Stimulated activated CD4-positive, alpha-beta T cell treated with anti-CD3 and anti-CD28 coated beads, Interleukin-4, amount 100 ng/mL, for 4 hours (primary cell): ENCODE measurements around the gene WDR70.
A peak's percentile ranks its signal among the peaks of the same experiment; 100 is the strongest.
"Not testable (repeated sequence)": the region's sequence is repeated elsewhere in the genome, so short reads cannot be mapped to it uniquely, and the experiment has no call there.

Source experiments
- DNase-seq, 2 experiments: peaks; one replicate each; pipeline ENCODE4 v3.0.0-alpha.2; 2020

Gene WDR70

DNA sequence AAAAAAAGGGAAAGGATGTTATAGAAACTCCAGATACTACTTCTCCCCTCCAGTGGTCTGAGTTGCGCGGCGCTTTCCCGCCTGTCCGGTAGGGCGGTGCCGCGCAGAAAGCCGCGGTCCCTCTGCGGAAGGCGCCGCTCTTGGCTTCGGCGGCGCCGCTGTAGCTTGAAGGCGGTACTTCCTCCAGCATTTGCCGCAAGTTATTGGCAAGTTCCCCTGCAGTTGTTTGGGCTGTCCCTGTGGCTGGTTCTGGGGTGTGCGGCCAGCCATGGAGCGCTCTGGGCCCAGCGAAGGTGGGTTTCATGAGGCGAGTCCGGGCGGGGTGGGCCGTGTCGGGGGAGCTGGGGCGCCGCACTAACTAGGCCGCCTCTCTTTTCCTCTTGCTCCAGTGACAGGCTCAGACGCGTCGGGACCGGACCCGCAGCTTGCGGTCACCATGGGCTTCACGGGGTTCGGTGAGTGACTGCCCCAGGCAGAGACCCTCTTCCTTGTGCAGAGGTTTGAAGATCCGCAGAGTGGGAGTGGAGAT is at the start of gene WDR70:
TSS of gene WDR70 (plus strand) at position 219 of the 529 bp plus-strand sequence. CDS start at position 269, 50 bp downstream.
- DNase-seq, result peak; percentile 75 to 77

DNA sequence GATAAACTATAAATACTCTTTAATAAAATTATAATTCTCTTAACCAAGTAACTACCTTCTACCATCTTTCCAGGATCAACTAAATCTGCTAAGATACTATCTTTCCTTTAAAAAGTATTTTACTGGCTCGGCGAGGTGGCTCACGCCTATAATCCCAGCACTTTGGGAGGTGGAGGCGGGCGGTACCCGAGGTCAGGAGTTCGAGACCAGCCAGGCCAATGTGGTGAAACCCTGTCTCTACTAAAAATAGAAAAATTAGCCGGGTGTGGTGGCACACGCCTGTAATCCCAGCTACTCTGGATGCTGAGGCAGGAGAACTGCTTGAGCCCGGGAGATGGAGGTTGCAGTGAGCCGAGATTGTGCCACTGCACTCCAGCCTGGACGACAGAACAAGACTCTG is 44.4 kb upstream of the WDR70 start:
- DNase-seq, result not testable (repeated sequence)

- not testable (repeated sequence) for DNase-seq
Observed at GRCh38 chr5:37342741-37343140, 36.4 kb upstream of the WDR70 start.

DNA sequence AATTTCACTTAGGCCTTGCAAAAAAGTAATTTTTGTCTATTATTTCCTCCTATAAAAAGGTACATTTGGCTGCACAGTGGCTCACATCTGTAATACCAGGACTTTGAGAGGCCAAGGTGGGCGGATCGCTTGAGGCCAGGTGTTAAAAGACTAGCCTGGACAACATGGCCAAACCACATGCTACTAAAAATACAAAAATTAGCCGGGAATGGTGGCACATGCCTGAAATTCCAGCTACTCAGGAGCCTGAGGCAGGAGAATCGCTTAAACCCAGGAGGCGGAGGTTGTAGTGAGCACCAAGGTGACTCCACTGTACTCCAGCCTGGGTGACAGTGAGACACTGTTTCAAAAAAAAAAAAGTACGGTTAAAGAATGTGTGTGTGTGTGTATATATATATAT is 24.0 kb upstream of the WDR70 start:
- no peak for DNase-seq

GRCh38 chr5:37370550-37370863 is 8.6 kb upstream of the WDR70 start:
- no peak for DNase-seq

- DNase-seq, result peak; percentile 83 to 90
Observed at GRCh38 chr5:37370864-37371726, 8.0 kb upstream of the WDR70 start, which contains the start of gene NUP155. TSS of gene NUP155 (minus strand) at chr5:37371106. CDS start at chr5:37370977, 129 bp downstream.

GRCh38 chr5:37375091-37375490 is 4.0 kb upstream of the WDR70 start:
- no peak for DNase-seq

- not testable (repeated sequence) for DNase-seq
Observed at GRCh38 chr5:37378066-37378465, 1.1 kb upstream of the WDR70 start.

DNA sequence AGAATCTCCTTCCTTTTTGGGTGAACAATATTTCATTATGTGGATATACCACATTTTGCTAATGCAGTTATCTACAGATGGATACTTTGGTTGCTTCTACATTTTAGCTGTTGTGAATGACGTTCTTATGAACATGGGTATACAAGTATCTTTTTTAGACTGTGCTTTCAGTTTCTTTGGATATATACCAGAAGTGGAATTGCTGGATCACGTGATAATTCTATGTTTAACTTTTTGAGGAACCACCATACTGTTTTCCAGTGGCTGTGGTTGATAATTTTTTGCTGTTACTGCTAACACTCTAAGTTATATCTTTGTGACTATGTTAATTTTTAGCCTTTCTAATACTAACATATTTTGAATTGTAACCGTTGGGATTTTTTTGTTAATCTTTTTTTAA is 12.5 kb downstream of the WDR70 start:
- DNase-seq, result no peak

DNA sequence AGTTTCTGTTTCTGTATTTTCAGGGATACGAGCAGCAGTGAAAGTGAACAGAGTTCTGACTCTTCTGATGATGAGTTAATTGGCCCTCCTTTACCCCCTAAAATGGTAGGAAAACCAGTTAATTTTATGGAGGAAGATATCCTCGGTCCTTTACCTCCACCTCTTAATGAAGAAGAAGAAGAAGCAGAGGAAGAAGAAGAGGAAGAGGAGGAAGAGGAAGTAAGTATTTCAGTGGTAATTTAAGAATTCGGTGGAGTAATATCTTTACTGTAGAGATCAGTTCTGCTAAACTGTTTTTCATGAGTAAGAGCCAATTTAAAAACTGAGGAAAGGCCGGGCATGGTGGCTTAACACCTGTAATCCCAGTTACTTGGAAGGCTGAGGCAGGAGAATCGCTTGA is 17.2 kb downstream of the WDR70 start:
- DNase-seq, result no peak

DNA sequence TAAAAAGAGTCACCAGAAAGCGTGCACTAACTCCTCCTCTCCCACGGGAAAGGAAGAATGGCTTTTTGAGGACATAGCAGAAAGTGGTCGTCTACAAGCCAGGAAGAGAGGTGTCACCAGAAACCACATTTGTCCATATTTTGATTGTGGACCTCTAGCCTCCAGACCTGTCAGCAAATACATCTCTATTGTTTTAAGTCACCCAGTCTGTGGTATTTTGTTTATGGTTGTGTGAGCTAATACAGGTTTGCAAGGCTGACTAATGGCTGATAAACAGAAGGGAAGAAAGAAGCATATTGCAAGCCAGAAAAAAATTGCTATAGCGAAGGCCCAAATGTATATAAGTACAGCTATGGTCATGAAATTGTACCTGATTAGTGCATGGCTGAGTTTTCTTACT is 21.4 kb downstream of the WDR70 start:
- no peak for DNase-seq

- DNase-seq, result no peak
Observed at GRCh38 chr5:37412515-37412914, 33.4 kb downstream of the WDR70 start.

DNA sequence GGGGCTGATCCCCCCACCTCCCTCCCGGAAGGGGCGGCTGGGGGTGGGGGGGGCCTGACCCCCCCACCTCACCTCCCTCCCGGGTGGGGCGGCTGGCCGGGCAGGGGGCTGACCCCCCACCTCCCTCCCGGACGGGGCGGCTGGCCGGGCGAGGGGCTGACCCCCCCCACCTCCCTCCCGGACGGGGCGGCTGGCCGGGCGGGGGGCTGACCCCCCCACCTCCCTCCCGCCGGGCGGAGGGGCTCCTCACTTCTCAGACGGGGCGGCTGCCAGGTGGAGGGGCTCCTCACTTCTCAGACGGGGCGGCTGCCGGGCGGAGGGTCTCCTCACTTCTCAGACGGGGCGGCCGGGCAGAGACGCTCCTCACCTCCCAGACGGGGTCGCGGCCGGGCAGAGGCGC is 36.3 kb downstream of the WDR70 start:
- not testable (repeated sequence) for DNase-seq

GRCh38 chr5:37417347-37417746 is 38.2 kb downstream of the WDR70 start:
- no peak for DNase-seq

- DNase-seq, result no peak
Observed at GRCh38 chr5:37424441-37424840, 45.3 kb downstream of the WDR70 start.

DNA sequence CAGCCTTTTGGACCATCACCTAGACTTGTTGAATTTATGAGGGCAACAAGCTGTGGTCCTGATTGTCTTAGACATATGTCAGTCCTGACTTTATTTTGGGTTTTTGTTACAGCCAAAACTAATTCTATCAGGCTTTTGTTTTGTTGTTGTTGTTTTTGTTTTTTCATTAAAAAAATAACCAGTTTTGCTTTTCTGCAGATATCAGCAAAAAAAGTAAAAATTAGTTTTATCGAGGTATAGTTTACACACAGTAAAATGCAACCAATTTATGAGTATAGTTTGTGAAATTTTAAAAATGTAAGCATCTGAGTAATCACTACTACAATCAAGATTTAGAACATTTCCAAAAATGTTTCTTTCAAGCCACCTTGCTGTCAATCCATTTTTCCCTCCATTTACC is 48.9 kb downstream of the WDR70 start:
- DNase-seq, result no peak

DNA sequence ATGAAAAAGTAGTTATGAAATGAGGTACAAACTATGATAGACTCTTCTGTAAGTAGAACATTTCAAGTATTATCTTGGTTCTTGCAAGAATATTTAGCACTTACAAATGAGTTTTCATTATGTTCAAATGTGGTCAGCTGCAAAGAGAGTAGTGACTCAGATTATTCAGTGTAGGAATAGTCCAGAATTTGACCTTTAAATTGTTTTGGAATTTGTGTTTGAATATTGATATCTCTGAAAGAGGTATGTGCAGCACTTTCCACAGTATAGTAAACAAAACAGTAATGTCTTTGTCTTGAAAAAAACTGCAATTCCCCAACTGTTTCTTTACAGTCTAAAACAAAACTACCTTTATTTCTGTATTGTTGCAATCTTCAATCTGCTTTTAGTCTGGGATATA is 56.1 kb downstream of the WDR70 start:
- no peak for DNase-seq

DNA sequence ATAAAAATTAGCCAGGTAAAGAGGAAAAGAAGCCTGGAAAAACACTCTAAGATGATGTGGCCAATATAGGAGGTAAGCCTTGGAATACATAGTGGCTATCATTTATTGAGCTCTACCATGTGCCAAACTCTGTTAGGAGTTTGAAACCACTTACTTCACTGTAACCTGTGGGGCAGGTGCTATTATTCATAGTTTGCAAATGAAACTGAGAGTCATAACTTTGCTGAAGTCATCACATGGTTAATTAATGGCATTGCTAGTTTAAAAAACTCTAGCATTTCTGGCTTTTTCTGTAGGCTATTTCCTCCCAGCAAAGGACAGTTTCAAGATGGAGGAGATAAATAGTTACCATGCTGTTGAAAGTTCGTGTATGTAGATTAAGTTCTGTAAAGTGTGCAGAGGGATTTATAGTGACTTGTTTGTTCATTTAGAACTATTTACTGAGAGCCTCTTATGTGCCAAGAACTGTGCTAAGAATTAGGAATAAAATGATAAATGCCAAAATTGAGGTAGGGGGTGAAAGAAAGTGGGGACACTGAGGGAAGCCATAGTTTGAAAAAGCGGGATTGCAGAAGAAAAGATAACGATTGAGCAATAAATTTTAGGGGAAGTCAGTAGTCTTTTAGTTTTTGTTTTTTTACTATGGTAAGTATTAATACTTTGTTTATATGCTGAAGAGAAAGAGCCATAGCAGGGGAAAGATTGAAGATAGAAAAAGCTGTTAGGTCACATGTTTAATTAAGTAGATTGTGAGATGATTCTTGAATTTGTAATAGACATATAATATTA is 57.2 kb downstream of the WDR70 start:
- no peak for DNase-seq

DNA sequence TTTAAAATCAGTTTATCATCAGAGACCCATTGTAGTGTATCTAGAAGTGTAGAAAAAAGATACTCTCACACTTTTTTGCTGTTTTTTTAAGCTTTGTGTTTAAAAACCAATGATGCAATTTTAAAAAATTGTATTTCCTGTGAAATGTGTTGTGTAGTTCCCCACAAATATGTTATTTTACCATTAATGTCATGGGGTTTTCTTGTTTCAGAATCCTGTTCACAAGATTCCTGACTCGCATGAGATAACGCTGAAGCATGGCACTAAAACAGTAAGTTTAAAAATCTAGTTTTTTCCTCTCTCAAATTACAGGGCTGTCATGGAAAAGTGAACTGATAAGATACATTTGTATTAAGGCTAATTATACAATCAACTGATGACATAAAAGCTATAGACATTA is 58.6 kb downstream of the WDR70 start:
- no peak for DNase-seq

DNA sequence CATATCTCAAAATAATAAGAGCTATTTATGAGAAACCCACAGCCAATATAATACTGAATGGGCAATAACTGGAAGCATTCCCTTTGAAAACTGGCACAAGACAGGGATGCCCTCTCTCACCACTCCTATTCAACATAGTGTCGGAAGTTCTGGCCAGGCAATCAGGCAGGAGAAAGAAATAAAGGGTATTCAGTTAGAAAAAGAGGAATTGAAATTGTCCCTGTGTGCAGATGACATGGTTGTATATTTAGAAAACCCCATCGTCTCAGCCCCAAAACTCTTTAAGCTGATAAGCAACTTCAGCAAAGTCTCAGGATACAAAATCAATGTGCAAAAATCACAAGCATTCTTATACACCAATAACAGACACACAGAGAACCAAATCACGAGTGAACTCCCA is 66.7 kb downstream of the WDR70 start:
- DNase-seq, result not testable (repeated sequence)

GRCh38 chr5:37448941-37449340 is 69.8 kb downstream of the WDR70 start:
- DNase-seq, result no peak

- not testable (repeated sequence) for DNase-seq
Observed at GRCh38 chr5:37451991-37452390, 72.9 kb downstream of the WDR70 start.

GRCh38 chr5:37453252-37453651 is 74.1 kb downstream of the WDR70 start:
- DNase-seq, result not testable (repeated sequence)
